ENCODE data around the gene PRKN. TPM values are rescaled to one million over a fixed set of nuclear protein-coding genes. Genes with fewer than 3 reads are reported as not detected.

The PRKN gene
- total and polyA plus RNA-seq, 2 donors (not counting 3 experiments of a cell fraction or from before 2014, with no cell fraction given): 0.06 TPM; not detected in 1

DNA sequence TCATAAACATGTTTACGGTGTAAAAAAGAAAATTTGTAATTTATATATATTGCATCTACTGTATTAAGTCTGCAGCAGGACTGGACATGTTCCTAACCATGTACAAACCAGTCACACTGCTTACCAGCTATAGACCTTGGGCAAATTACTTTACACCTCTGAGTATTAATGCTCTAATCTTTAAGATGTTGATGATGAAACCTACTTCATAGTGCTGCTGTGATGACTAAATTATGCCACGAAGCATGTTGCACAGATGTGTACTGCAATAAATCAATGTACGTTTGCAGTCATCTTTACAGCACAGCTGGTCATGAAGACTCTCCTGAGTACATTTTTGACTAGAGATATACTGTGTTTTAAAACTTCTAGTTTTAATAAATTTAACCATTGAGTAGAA is 42.6 kb downstream of the PRKN start:
- Histone ChIP-seq H3K9me1 (replicated peaks; ENCODE audit: control insufficient read depth, extremely low read depth, insufficient read depth, low read length) (no peaks in the 10 kb centered on the region), H3K9me3 (replicated peaks; ENCODE audit: control insufficient read depth, insufficient read depth, low read length) (no peaks in the 10 kb centered on the region), H3K4me1 (ENCODE audit: control insufficient read depth, extremely low read depth, insufficient read depth, low read length) (no peaks in the 10 kb centered on the region), H3K9ac (replicated peaks; ENCODE audit: extremely low read depth, insufficient read depth, low read length) (no peak overlapping the region), H3K27ac (ENCODE audit: insufficient read depth, low read depth, low read length) (no peak overlapping the region), H2AFZ (ENCODE audit: low read depth, low read length) (no peak overlapping the region), H3K36me3 (ENCODE audit: control insufficient read depth in 2 of 2, extremely low read depth in 1 of 2, insufficient read depth in 2 of 2, low read length in 2 of 2) (no peaks in the 10 kb centered on the region), H3K4me3 (replicated peaks in 1 of 3; ENCODE audit: insufficient read depth in 1 of 3, low read depth in 1 of 3, low read length in 3 of 3) (no peak overlapping the region), H4K20me1 (replicated peaks; ENCODE audit: control insufficient read depth, extremely low read depth, insufficient read depth, low read length) (no peaks in the 10 kb centered on the region), H3K4me2 (ENCODE audit: insufficient read depth, low read length) (no peak overlapping the region), H3K27me3 (ENCODE audit: control insufficient read depth in 2 of 2, insufficient read depth in 2 of 2, low read length in 2 of 2) (no peaks in the 10 kb centered on the region), H3K79me2 (ENCODE audit: control insufficient read depth, insufficient read depth, low read length) (no peaks in the 10 kb centered on the region)
- POLR2A ChIA-PET: no interaction called here
- TF ChIP-seq POLR2AphosphoS5 (IDR thresholded peaks at IDR 0.05; ENCODE audit: insufficient read depth, low read depth, low read length) (no peak), POLR2A (IDR thresholded peaks at IDR 0.05; ENCODE audit: low read depth, low read length) (no peak), MYC (IDR thresholded peaks at IDR 0.05; ENCODE audit: low read depth, low read length) (no peak)
- DNase-seq (ENCODE audit: low read depth, low spot score): no peak
- intact Hi-C loops (cut with micrococcal nuclease): no loop called here
- dilution Hi-C loops (cut with MboI; ENCODE audit: extremely low pct_ligation_motif_present, low sequenced_read_pairs): no loop called here
- BruUV-seq (replicated peaks): no TSS peak
- CTCF ChIA-PET: no interaction called here
- FAIRE-seq: no peak

- TF ChIP-seq JUN (IDR thresholded peaks at IDR 0.05; ENCODE audit: borderline replicate concordance, insufficient read depth, insufficient read length, low read depth): no peak
- TF ChIP-seq EZH2 (IDR thresholded peaks at IDR 0.05; ENCODE audit: borderline replicate concordance, low read depth, low read length, severe bottlenecking): no peak
- TF ChIP-seq GATA2 (IDR thresholded peaks at IDR 0.05; ENCODE audit: insufficient read depth, insufficient read length, low read depth, low read length): no peak
- no peak for TF ChIP-seq MYC (IDR thresholded peaks at IDR 0.05; ENCODE audit: low read depth, low read length)
- TF ChIP-seq FOS (IDR thresholded peaks at IDR 0.05; ENCODE audit: borderline replicate concordance, insufficient read depth, low read length): no peak
- no peak for TF ChIP-seq POLR2AphosphoS5 (IDR thresholded peaks at IDR 0.05; ENCODE audit: insufficient read depth, low read depth, low read length)
- TF ChIP-seq, protein P1, sequence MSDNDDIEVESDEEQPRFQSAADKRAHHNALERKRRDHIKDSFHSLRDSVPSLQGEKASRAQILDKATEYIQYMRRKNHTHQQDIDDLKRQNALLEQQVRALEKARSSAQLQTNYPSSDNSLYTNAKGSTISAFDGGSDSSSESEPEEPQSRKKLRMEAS (IDR thresholded peaks at IDR 0.05; ENCODE audit: insufficient read depth, insufficient read length): no peak
- no peak for TF ChIP-seq POLR2A (IDR thresholded peaks at IDR 0.05; ENCODE audit: low read depth, low read length)
- TF ChIP-seq, protein P2, sequence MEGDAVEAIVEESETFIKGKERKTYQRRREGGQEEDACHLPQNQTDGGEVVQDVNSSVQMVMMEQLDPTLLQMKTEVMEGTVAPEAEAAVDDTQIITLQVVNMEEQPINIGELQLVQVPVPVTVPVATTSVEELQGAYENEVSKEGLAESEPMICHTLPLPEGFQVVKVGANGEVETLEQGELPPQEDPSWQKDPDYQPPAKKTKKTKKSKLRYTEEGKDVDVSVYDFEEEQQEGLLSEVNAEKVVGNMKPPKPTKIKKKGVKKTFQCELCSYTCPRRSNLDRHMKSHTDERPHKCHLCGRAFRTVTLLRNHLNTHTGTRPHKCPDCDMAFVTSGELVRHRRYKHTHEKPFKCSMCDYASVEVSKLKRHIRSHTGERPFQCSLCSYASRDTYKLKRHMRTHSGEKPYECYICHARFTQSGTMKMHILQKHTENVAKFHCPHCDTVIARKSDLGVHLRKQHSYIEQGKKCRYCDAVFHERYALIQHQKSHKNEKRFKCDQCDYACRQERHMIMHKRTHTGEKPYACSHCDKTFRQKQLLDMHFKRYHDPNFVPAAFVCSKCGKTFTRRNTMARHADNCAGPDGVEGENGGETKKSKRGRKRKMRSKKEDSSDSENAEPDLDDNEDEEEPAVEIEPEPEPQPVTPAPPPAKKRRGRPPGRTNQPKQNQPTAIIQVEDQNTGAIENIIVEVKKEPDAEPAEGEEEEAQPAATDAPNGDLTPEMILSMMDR (IDR thresholded peaks at IDR 0.05; ENCODE audit: extremely low read depth in 1 of 2, insufficient read depth in 1 of 2, low read depth in 1 of 2, low read length in 2 of 2): no peak
- H3K79me2 ChIP-seq (ENCODE audit: control insufficient read depth, insufficient read depth, low read length): no peaks in the 10 kb centered on the region
Measured at GRCh38 chr6:162684052-162684451, 43.5 kb downstream of the PRKN start.

More at GRCh38 chr6:162684052-162684451, 43.5 kb downstream of the PRKN start:
- H3K36me3 ChIP-seq (ENCODE audit: control insufficient read depth in 2 of 2, extremely low read depth in 1 of 2, insufficient read depth in 2 of 2, low read length in 2 of 2): no peaks in the 10 kb centered on the region
- H3K27me3 ChIP-seq (ENCODE audit: control insufficient read depth in 2 of 2, insufficient read depth in 2 of 2, low read length in 2 of 2): no peaks in the 10 kb centered on the region
- FAIRE-seq (no peak), DNase-seq (ENCODE audit: low read depth, low spot score) (no peak)
- no peak overlapping the region for H3K4me2 ChIP-seq (ENCODE audit: insufficient read depth, low read length)
- no peaks in the 10 kb centered on the region for H3K4me1 ChIP-seq (ENCODE audit: control insufficient read depth, extremely low read depth, insufficient read depth, low read length)
- ChIA-PET CTCF (no interaction called here), POLR2A (no interaction called here)
- no peaks in the 10 kb centered on the region for H3K9me3 ChIP-seq (replicated peaks; ENCODE audit: control insufficient read depth, insufficient read depth, low read length)
- H3K27ac ChIP-seq (ENCODE audit: insufficient read depth, low read depth, low read length): no peak overlapping the region
- H3K4me3 ChIP-seq (replicated peaks in 1 of 3; ENCODE audit: insufficient read depth in 1 of 3, low read depth in 1 of 3, low read length in 3 of 3): no peak overlapping the region
- intact Hi-C loops (cut with micrococcal nuclease) (no loop called here), dilution Hi-C loops (cut with MboI; ENCODE audit: extremely low pct_ligation_motif_present, low sequenced_read_pairs) (no loop called here)
- H3K9me1 ChIP-seq (replicated peaks; ENCODE audit: control insufficient read depth, extremely low read depth, insufficient read depth, low read length): no peaks in the 10 kb centered on the region
- H3K9ac ChIP-seq (replicated peaks; ENCODE audit: extremely low read depth, insufficient read depth, low read length): no peak overlapping the region
- H4K20me1 ChIP-seq (replicated peaks; ENCODE audit: control insufficient read depth, extremely low read depth, insufficient read depth, low read length): no peaks in the 10 kb centered on the region
- H2AFZ ChIP-seq (ENCODE audit: low read depth, low read length): no peak overlapping the region
- no TSS peak for BruUV-seq (replicated peaks)

Measured in endothelial cell of umbilical vein (primary cell).